LNCAP (cell line): Measurements from ENCODE around the gene TACC2.

Experiments
- TF ChIP-seq, protein P1 (sequence below): fragments of 450-650 bp; IDR thresholded peaks from 2 replicates; pipeline ENCODE4 v1.5.1; 2017; ENCODE audit warnings: mild to moderate bottlenecking

Gene TACC2

DNA sequence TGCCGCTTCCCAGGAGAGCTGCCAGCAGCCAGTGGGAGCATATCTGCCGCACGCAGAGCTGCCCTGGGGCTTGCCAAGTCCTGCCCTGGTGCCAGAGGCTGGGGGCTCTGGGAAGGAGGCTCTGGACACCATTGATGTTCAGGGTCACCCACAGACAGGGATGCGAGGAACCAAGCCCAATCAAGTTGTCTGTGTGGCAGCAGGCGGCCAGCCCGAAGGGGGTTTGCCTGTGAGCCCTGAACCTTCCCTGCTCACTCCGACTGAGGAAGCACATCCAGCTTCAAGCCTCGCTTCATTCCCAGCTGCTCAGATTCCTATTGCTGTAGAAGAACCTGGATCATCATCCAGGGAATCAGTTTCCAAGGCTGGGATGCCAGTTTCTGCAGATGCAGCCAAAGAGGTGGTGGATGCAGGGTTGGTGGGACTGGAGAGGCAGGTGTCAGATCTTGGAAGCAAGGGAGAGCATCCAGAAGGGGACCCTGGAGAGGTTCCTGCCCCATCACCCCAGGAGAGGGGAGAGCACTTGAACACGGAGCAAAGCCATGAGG, 94.6 kb downstream of the TACC2 start:
- TF ChIP-seq, protein P1, sequence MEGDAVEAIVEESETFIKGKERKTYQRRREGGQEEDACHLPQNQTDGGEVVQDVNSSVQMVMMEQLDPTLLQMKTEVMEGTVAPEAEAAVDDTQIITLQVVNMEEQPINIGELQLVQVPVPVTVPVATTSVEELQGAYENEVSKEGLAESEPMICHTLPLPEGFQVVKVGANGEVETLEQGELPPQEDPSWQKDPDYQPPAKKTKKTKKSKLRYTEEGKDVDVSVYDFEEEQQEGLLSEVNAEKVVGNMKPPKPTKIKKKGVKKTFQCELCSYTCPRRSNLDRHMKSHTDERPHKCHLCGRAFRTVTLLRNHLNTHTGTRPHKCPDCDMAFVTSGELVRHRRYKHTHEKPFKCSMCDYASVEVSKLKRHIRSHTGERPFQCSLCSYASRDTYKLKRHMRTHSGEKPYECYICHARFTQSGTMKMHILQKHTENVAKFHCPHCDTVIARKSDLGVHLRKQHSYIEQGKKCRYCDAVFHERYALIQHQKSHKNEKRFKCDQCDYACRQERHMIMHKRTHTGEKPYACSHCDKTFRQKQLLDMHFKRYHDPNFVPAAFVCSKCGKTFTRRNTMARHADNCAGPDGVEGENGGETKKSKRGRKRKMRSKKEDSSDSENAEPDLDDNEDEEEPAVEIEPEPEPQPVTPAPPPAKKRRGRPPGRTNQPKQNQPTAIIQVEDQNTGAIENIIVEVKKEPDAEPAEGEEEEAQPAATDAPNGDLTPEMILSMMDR, result no peak

DNA sequence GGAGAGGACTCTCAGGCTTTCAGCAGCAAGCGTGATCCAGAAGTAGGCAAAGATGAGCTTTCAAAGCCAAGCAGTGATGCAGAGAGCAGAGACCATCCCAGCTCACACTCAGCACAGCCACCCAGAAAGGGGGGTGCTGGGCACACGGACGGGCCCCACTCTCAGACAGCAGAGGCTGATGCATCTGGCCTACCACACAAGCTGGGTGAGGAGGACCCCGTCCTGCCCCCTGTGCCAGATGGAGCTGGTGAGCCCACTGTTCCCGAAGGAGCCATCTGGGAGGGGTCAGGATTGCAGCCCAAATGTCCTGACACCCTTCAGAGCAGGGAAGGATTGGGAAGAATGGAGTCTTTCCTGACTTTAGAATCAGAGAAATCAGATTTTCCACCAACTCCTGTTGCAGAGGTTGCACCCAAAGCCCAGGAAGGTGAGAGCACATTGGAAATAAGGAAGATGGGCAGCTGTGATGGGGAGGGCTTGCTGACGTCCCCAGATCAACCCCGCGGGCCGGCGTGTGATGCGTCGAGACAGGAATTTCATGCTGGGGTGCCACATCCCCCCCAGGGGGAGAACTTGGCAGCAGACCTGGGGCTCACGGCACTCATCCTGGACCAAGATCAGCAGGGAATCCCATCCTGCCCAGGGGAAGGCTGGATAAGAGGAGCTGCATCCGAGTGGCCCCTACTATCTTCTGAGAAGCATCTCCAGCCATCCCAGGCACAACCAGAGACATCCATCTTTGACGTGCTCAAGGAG, 95.5 kb downstream of the TACC2 start:
- TF ChIP-seq, protein P1, result no peak

DNA sequence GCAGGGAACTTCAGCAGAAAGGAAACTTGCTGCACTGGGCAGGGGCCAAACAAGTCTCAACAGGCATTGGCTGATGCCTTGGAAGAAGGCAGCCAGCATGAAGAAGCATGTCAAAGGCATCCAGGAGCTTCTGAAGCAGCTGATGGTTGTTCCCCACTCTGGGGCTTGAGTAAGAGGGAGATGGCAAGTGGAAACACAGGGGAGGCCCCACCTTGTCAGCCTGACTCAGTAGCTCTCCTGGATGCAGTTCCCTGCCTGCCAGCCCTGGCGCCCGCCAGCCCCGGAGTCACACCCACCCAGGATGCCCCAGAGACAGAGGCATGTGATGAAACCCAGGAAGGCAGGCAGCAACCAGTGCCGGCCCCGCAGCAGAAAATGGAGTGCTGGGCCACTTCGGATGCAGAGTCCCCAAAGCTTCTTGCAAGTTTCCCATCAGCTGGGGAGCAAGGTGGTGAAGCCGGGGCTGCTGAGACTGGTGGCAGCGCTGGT, 96.5 kb downstream of the TACC2 start:
- TF ChIP-seq, protein P1, result no peak

DNA sequence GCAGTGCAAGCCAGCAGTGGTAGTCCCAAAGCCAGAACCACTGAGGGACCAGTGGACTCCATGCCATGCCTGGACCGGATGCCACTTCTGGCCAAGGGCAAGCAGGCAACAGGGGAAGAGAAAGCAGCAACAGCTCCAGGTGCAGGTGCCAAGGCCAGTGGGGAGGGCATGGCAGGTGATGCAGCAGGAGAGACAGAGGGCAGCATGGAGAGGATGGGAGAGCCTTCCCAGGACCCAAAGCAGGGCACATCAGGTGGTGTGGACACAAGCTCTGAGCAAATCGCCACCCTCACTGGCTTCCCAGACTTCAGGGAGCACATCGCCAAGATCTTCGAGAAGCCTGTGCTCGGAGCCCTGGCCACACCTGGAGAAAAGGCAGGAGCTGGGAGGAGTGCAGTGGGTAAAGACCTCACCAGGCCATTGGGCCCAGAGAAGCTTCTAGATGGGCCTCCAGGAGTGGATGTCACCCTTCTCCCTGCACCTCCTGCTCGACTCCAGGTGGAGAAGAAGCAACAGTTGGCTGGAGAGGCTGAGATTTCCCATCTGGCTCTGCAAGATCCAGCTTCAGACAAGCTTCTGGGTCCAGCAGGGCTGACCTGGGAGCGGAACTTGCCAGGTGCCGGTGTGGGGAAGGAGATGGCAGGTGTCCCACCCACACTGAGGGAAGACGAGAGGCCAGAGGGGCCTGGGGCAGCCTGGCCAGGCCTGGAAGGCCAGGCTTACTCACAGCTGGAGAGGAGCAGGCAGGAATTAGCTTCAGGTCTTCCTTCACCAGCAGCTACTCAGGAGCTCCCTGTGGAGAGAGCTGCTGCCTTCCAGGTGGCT, 97.7 kb downstream of the TACC2 start:
- TF ChIP-seq, protein P1, result no peak

DNA sequence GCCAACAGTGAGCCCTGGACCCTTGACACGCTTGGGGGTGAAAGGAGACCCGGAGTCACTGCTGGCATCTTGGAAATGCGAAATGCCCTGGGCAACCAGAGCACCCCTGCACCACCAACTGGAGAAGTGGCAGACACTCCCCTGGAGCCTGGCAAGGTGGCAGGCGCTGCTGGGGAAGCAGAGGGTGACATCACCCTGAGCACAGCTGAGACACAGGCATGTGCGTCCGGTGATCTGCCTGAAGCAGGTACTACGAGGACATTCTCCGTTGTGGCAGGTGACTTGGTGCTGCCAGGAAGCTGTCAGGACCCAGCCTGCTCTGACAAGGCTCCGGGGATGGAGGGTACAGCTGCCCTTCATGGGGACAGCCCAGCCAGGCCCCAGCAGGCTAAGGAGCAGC, 98.5 kb downstream of the TACC2 start:
- TF ChIP-seq, protein P1, result no peak

DNA sequence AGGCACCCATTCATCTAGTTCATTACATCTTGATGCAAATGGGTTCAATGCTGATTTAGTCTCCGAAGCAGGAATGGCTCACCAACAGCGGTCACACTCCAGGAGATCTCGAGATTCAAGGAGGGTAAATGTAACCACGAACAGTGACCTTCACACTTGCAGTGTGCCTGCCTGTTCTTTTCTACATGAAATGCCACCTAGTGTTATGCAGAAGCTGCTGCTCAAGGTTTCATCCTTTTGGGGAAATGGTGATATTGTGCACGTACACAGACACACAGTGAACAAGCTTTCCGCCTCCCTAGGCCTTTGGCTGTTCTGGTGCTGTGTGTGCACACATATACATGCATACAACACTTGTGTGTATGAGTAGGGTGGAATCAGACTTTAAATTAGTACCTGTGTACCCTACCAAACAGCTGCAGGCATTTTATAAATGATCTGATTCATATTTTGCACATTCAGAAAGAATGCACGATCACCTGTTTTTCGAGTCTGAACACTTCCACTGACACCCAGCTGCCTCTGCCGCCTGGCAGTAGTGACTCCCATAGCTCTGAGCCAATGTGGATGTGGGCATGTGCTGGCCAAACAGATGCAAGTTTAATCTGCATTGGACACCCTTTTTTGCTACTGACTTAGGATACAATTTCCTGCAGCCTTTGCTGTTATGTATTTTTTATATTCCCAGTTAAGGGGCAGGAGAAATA, 100.5 kb downstream of the TACC2 start:
- TF ChIP-seq, protein P1, result no peak

DNA sequence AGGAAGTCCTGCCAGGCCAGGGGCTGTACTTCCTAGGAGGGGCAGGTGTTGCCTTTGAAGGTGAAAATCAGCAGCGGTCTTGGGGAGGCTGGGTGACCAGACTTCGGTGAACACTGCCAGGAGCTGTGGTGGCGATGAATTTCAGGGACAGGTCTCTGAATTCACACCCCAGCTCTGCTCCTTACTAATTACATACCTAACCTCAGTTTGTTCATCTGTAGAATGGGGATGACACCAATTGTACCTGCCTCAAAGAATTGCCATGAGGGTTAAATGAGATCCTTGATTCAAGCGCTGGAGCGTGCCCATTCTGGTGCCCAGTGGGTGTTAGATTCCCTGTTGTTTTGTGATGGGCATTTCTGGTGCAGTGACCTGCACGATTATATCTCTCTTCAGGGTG, 102.8 kb downstream of the TACC2 start:
- TF ChIP-seq, protein P1, result no peak
